Kidney epithelial cell (primary cell): ENCODE measurements around the gene PAFAH1B2. TPM values are rescaled to one million over a fixed set of nuclear protein-coding genes. Genes with fewer than 3 reads are reported as not detected.
A peak's percentile ranks its signal among the peaks of the same experiment; 100 is the strongest.

Experiments used
- DNase-seq: peaks from one replicate; pipeline ENCODE4 v3.0.0-alpha.2; 2010; ENCODE audit warnings: low read depth
- H3K27me3 ChIP-seq: 2 replicates; pipeline ENCODE4 v1.6.0; 2011; ENCODE audit warnings: low read length; ENCODE audit not compliant: control insufficient read depth, insufficient read depth
- H3K36me3 ChIP-seq: 2 replicates; pipeline ENCODE4 v1.5.1; 2011; ENCODE audit warnings: low read length; ENCODE audit not compliant: control insufficient read depth, insufficient read depth
- H3K4me3 ChIP-seq: 2 replicates; pipeline ENCODE4 v1.5.1; 2011; ENCODE audit warnings: low read depth, mild to moderate bottlenecking, control low read depth, low read length
- CTCF ChIP-seq: IDR thresholded peaks from 2 replicates; pipeline ENCODE4 v1.5.1; 2011; ENCODE audit warnings: mild to moderate bottlenecking, moderate library complexity, low read length, control low read depth, inconsistent platforms; ENCODE audit not compliant: insufficient read depth, poor library complexity, severe bottlenecking
- total RNA-seq: library from RNA; depleted of rRNA; stranded (reverse); fragments of >200 nt; gene quantifications from 2 replicates; pipeline ENCODE4 v1.2.3, GENCODE V29; 2015

The PAFAH1B2 gene
- total RNA-seq, 1 donor from 2014 or later = 116 TPM

- H3K4me3 ChIP-seq = peak overlapping the region; percentile 10
- TF ChIP-seq CTCF = no peak
These were observed 56.9 kb downstream of the PAFAH1B2 start for GRCh38 chr11:117200813-117201657.

GRCh38 chr11:117201658-117202305, 57.7 kb downstream of the PAFAH1B2 start:
- no peak for TF ChIP-seq CTCF
- H3K4me3 ChIP-seq = no peak overlapping the region
- DNase-seq = no peak
- H3K27me3 ChIP-seq = no peaks in the 10 kb centered on the region
- H3K36me3 ChIP-seq = peaks cover 1% of the 10 kb centered on the region

More at GRCh38 chr11:117200813-117201657, 56.9 kb downstream of the PAFAH1B2 start:
- no peak for DNase-seq
- no peaks in the 10 kb centered on the region for H3K27me3 ChIP-seq
- peaks cover 1% of the 10 kb centered on the region for H3K36me3 ChIP-seq

- Histone ChIP-seq H3K4me3 (no peak overlapping the region), H3K36me3 (peaks cover 1% of the 10 kb centered on the region), H3K27me3 (no peaks in the 10 kb centered on the region)
- TF ChIP-seq CTCF = no peak
- DNase-seq = no peak
These were observed 58.4 kb downstream of the PAFAH1B2 start for GRCh38 chr11:117202386-117203068.

GRCh38 chr11:117203069-117203407, 59.0 kb downstream of the PAFAH1B2 start:
- Histone ChIP-seq H3K36me3 (peaks cover 1% of the 10 kb centered on the region), H3K27me3 (no peaks in the 10 kb centered on the region), H3K4me3 (no peak overlapping the region)
- DNase-seq = no peak
- no peak for TF ChIP-seq CTCF

- no peak for TF ChIP-seq CTCF
- H3K27me3 ChIP-seq = no peaks in the 10 kb centered on the region
- no peak overlapping the region for H3K4me3 ChIP-seq
- peaks cover 1% of the 10 kb centered on the region for H3K36me3 ChIP-seq
- no peak for DNase-seq
These were observed 60.4 kb downstream of the PAFAH1B2 start for GRCh38 chr11:117204283-117205080.
